HG02642 (cell line): Measurements from ENCODE around the gene ZNF576.
"Not testable (repeated sequence)": the region's sequence is repeated elsewhere in the genome, so short reads cannot be mapped to it uniquely, and the experiment has no call there.

Experiments
- ATAC-seq: cut with Tn5 transposase; IDR thresholded peaks from one replicate; pipeline ENCODE4 v1.9.1; 2021; ENCODE audit warnings: mild to moderate bottlenecking; ENCODE audit not compliant: unreplicated experiment, poor library complexity

Gene ZNF576

DNA sequence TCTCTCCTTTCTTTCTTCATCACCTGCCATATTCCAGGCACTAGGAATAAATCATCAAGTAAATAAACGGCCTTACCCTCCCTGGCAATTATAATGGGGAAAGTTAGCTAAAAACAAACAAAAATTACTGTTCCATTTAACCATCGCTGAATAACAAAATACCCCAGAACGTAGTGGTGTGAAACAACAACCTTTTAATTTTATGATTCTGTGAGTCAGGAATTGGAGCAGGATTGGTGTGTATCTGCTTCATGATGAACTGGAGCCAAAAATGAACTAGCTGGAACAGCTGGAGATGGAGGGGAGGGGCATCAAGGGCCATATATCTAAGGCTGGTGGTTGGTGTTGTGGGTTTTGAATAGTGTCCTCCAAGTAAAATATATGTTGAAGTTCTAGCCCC is 46.9 kb downstream of the ZNF576 start:
- ATAC-seq, result no peak

DNA sequence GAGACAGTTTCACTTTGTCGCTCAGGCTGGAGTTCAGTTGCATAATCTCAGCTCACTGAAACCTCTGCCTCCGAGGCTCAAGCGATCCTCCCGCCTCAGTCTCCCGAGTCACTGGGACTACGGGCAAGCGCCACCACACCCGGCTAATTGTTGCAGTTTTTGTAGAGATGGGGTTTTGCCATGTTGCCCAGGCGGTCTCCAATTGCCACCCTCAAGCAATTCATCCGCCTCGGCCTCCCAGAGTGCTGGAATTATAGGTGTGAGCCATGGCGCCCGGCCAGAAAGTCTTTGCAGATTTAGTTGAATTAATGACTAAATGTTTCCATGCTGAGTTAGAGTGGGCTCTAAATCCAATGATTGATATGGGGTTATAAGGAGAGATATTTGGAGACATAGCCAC is 47.8 kb downstream of the ZNF576 start:
- no peak for ATAC-seq

DNA sequence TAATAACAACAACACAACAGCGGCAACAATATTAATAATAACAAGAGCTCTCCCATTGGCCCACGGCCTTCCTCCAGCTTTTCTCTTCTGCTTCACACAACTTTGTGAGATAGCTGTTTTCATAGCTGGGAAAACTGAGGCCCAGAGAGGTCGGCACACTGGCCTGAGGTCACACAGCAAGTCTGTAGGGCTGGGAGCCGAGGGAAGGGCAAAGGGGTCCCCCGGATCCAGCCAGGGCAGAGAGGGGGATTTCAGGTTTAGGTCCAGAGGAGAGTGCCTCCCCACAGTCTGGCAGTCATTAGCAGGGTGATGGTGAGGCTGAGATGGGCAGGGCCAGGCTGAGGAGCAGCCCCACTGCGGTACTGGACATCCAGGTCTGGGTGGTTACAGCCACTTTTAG is 52.2 kb downstream of the ZNF576 start:
- ATAC-seq, result no peak

DNA sequence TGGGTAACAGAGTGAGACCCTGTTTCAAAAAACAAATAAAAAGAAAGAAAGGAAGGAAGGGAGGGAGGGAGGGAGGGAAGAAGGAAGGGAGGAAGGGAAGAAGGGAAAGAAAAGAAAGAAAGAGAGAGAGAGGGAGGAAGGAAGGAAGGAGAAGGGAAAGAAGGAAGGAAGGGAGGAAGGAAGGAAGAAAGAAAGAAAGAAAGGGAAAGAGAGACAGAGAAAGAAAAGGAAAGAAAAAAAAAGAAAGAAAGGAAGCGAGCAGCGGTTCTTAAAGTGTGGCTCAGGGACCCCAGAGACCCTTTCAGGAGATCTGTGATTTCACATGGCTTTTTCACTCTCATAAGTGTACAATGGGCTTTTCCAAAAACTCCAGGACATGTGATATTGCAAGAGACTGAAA is 53.1 kb downstream of the ZNF576 start:
- ATAC-seq, result no peak

DNA sequence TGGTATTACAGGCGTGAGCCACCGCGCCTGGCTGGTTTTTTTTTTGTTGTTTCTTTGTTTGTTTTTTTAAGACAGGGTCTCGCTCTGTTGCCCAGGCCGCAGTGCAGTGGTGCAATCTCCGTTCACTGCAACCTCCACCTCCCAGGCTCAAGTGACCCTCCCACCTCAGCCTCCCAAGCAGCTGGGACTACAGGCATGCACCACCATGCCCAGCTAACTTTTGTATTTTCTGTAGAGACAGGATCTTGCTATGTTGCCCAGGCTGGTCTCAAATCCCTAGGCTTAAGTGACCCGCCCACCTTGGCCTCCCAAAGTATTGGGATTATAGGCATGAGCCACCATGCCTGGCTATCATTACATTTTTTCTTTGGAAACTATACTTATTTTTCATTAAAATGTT is 53.9 kb downstream of the ZNF576 start:
- not testable (repeated sequence) for ATAC-seq
